Measurements from ENCODE around the gene WDR91.
A peak's percentile ranks its signal among the peaks of the same experiment; 100 is the strongest.
"Not testable (repeated sequence)": the region's sequence is repeated elsewhere in the genome, so short reads cannot be mapped to it uniquely, and the experiment has no call there.

WDR91 gene

GRCh38 chr7:135233570-135233969, 22.2 kb upstream of the WDR91 start, which contains the start of gene STRA8:
STRA8 (plus strand) TSS chr7:135233838; CDS start chr7:135240525, 6,687 bp downstream.
- DNase-seq (ENCODE audit: low spot score): no peak

DNA sequence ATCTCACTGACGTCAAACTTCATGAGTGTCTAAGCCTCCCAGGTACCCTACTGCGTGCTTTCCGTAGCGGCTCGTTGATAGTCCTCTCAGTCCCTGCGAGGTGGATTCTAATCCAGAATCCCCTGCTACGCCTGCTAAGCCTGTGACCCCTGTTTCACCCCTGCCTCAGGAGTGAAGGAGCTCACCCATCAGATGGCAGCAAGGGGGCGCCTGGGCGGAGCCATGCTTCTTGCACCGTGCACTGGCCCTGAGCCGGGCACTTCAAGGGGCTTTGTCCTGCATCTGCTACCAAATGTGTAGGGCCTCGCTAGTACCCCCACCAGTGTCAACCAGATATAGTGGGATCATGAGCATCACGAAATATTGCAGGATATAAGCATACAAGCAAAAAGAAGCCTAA, 21.4 kb upstream of the WDR91 start:
- no peak for DNase-seq (ENCODE audit: low spot score)

DNA sequence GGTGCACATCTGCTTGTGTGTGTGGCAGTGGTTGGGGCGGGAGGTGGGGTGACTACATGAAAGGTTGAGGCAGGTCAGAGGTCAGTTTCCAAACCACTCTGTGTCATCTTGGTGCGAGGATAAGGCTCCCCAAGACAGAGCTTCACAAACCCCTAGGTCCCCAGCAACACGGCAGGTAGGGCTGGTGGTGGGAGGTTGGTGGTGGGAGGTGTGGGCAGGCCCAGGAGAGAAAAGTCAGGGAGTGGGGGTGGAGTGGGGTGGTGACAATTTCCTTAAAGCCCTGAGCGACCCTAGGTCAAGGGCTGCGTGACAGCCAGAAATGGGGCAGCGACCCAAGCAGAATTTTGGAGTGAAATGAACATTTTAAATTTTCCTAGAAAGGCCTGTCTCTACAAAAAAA, 20.8 kb upstream of the WDR91 start:
- DNase-seq (ENCODE audit: low spot score): no peak

GRCh38 chr7:135231686-135232085, 20.4 kb upstream of the WDR91 start:
- no peak for DNase-seq (ENCODE audit: low spot score)

DNA sequence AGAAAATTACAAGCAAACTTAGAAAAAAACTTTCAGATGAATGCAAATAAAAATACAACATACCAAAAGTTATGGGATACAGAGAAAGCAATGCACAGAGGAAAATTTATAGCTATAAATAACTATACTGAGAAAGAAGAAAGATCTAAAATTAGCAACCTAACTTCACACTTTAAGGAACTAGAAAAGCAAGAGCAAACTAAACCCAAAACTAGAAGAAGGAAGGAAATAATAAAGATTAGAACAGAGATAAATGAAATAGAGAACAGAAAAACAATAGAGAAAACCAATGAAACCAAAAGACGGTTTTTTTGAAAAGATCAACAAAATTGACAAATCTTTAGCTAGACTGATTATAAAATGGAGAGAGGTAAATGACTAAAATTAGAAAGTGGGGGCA, 12.7 kb upstream of the WDR91 start:
- DNase-seq (ENCODE audit: low spot score): no peak

- DNase-seq (ENCODE audit: low spot score): no peak
Observed at GRCh38 chr7:135217645-135218509, 6.6 kb upstream of the WDR91 start.

DNA sequence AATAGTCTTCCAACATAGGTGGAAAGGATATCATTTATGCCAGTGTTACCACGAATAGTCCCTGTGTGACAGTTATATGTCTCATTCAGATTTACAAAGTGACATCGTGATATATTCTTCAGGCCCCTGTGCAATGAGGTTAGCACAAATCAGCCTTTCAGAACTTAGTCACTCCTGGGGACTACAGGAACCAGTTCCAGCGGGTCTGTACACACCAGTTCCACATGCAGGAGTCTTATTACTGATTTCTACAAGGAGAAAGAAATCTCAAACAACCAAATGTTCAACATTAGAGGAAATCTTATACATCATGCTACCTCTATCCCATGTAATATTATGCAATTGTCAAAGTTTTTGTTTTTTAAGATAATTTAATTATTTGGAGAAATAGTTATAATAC, 4.4 kb upstream of the WDR91 start:
- DNase-seq (ENCODE audit: low spot score): no peak

DNA sequence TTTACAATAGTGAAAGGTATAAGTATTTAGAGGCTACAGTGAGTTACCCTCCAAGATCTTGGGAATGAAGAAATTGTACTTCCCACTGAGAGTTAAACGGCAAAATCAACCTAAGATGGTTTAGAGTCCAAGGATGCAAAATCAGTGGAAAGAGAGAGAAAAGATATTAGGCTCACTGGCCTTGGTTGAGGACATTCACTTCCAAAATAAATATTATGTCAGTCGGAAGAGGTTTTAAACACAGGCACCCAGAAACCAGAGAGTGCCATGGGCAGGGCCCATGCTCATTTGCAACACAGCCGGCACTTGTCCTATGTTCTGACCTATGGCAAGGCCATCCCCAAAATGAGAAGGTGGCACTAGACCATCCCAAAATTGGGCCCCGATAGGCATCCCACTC, 3.9 kb upstream of the WDR91 start:
- no peak for DNase-seq (ENCODE audit: low spot score)

- DNase-seq (ENCODE audit: low spot score): no peak
Observed at GRCh38 chr7:135213831-135214230, 2.5 kb upstream of the WDR91 start.

DNA sequence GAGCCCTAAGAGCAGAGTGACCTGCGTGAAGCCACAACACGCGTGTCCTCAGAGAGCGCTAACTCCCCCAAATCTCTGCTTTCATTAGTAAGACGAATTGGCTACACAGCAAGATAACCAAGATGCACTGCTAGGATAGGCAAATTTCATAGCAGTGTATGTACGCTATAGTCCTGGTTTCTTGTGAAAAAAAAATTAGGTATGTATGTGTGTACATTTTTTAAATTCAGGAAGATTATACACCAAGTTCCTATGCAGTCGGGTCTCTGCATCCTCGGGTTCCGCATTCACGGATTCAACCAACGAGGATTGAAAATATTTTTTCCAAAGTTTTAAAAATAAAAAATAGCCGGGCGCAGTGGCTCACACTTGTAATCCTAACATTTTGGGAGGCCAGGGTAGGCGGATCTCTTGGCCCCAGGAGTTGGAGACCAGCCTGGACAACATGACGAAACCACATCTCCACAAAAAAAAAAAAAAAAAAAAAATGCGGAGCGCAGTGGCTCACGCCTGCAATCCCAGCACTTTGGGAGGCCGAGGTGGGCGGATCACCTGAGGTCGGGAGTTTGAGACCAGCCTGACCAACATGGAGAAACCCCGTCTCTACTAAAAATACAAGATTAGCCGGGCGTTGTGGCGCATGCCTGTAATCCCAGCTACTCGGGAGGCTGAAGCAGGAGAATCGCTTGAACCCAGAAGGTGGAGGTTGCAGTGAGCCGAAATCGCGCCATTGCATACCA, 790 bp upstream of the WDR91 start:
- DNase-seq (ENCODE audit: low spot score): not testable (repeated sequence)

DNA sequence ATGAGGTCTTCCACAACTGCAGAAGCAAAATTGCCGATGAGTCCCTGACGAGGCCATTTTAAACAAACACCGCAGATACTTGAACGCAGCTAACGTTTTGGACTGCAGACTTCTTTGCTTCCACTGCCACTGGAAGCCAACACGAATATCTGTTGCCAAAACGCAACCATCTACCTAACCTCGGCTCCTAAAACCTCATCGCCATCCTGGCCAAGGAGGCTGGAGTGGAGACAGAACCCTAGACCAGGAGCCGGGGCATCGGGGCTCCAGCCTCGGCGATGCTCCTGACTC, 493 bp downstream of the WDR91 start:
- DNase-seq (ENCODE audit: low spot score): peak; percentile 73

GRCh38 chr7:135209225-135209834, 2.0 kb downstream of the WDR91 start:
- no peak for DNase-seq (ENCODE audit: low spot score)

DNA sequence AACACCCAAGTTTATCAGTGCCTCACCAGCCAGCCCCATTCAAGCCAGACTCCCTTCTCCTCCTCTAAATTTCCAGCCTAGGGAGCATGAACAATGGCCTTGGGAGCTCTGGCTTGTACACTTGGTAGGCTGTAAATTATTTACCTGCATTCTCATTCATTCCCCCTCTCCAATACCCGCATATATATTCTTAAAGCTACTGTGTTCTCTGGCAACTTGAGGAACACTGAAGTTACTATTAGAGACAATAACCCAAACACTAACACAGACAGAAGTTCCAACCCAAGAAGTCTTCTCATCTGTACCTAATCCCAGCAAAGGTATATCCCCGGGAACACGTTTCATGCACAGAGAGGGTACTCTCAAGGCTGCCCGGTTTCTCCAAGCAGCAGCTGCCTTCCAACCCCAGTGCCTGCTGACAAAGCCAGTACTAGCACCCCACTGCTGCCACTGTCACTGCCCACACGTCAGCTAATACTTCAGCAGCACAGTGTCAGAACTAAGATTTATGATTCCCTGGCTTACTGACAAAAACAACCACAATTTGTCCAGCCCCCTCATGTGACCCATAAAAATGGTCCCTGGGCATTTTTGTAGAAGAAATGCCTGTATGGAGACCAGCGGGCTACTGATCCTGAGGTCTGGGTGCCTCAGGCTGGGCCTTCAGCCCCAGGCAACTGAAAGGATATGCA, 3.1 kb downstream of the WDR91 start:
- DNase-seq (ENCODE audit: low spot score): no peak

DNA sequence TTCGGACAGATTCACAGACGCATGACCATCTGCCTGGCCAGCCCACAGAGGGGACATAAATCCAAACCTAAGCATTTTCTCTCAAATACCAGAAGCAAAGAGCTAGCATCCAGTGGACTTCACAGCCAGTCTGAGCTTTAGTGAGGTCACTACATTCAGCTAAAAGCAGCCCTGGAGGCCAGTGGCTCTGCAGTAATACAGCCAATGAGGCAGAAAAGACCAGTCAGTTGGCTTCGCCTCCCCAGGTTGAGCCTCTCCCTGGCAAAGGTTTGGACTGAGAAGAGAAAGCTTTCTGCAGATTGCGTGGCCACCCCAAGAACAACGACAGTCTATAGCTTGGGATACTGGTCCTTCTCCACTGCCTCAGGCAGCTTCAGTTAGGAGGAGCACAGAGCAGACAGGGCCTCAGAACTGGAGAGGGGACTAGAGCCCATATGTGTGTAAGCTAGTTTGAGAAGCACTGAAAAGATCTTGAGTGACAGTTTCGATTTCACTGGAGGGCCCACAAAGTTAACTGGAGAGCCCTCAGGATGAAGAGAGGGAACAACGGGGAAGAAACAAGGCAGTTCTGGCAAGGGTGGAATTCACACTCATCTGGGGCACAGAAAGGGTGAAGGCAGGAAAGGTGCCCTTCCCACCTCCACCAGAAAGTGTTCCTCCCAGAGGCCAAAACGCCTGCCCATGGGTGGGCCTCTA, 3.8 kb downstream of the WDR91 start:
- DNase-seq (ENCODE audit: low spot score): no peak

DNA sequence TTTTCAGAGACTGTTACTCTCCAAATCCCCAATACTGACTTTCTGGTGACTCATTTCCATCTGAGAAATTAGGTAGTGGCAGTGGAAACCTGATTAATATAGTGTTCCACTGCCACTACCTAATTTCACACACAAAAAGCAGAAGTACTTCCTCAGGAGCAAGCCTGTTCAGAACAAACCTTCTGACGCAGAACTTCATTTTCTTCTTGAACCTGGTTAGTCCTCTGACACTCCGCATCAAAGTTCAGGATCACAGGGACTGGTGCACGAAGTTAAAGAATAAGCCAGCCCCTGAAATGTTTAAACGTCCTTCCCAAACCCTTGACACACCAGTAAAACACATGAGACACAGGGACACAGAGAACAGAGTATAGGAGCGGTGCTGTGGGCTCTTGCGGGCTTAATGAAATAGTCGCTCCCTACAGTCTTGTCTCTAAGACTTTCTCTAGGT, 4.4 kb downstream of the WDR91 start:
- DNase-seq (ENCODE audit: low spot score): no peak

GRCh38 chr7:135205850-135206249, 5.5 kb downstream of the WDR91 start:
- DNase-seq (ENCODE audit: low spot score): no peak

GRCh38 chr7:135204876-135205275, 6.5 kb downstream of the WDR91 start:
- no peak for DNase-seq (ENCODE audit: low spot score)

DNA sequence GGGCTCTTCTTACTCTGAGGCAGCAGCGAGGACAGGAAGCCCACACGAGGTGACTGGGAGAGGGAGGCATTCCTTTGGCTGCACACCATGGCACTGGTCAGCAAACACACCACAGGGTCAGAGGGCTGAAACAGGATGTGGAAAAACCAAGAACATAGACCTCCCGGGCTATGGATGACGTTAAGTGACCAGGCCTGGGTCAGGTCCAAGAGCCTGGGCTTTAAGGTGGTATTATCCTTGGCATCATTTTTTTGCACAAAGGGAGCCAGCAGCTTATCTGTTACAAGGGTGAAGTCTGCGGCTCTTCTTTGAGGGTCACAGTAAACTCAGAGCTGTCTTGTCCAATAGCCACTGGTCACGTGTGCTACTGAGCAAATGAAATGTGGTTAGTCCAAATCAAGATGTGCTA, 7.0 kb downstream of the WDR91 start:
- no peak for DNase-seq (ENCODE audit: low spot score)

GRCh38 chr7:135201350-135201749, 10.0 kb downstream of the WDR91 start:
- no peak for DNase-seq (ENCODE audit: low spot score)

DNA sequence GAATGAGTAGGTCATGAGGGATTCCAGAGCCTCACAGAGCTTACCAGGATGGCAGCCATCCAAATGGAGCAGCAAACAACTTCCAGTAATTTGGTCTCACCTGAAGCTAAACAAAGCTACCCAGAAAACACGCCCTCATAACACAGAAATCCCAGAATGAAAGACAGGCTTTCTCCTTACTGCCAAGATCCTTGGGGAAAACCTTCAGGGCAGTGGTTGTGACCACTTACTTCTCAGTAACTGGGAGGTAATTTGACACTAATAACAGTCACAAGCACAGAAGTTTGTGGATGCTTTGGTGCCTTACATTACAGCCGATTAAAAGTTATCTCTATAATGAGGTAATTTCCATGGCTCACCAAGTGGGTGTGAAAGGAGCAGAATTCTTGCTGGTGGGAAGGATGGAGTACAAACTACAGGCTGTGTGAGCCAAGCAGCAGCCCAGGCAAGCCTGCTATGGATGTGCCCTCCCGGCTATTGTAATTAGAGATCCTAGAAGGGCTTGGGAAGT, 10.4 kb downstream of the WDR91 start:
- DNase-seq (ENCODE audit: low spot score): no peak

DNA sequence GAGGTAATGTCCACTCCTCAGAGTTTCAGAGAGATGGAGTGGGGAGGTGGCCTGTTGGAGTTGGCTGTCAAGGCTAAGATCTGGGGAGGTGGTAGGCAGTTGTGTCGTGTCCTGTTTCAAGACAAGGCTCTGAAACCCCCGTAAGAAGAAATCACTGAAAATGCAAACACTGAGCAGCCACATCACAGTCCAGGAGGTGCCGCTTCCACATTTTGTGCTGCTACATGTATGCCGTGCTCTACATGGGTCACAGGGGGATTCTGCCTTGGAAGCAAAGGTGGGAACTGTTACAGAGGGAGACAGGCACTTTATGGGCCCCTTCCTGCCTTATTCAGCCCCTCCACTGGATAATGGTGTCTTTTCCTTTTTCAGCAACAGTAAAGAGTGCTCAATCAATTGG, 11.9 kb downstream of the WDR91 start:
- no peak for DNase-seq (ENCODE audit: low spot score)

Data from left forelimb (tissue), 1 donor.